CD4-positive, alpha-beta memory T cell (primary cell): ENCODE measurements around the gene NRCAM. TPM values are rescaled to one million over a fixed set of nuclear protein-coding genes. Genes with fewer than 3 reads are reported as not detected.
A peak's percentile ranks its signal among the peaks of the same experiment; 100 is the strongest.
"Not testable (repeated sequence)": the region's sequence is repeated elsewhere in the genome, so short reads cannot be mapped to it uniquely, and the experiment has no call there.

Experiments
- CTCF ChIA-PET: fragments of 350-600 bp; sonication (Branson Sonifier 250); formaldehyde crosslinking; loops from one replicate; lab custom pipeline; 2021; ENCODE audit warnings: inconsistent platforms; ENCODE audit not compliant: partially characterized antibody; lab: Charles Lee
- POLR2A ChIA-PET: fragments of 350-600 bp; sonication (Branson Sonifier 250); formaldehyde crosslinking; loops from one replicate; lab custom pipeline; 2021; ENCODE audit not compliant: partially characterized antibody; lab: Charles Lee
- DNase-seq, 5 donors: peaks; one replicate each; pipeline versions ENCODE4 v3.0.0 to v3.0.0-alpha.2; 2020 to 2022; ENCODE audit warnings: mixed read lengths in 1 of 5
- H3K27ac ChIP-seq: one replicate; pipeline ENCODE4 v1.7.0; 2013; ENCODE audit warnings: low read depth, low read length
- H3K27me3 ChIP-seq: 2 replicates; pipeline ENCODE4 v1.7.0; 2013; ENCODE audit warnings: mild to moderate bottlenecking, low read length, moderate library complexity; ENCODE audit not compliant: insufficient read depth
- H3K36me3 ChIP-seq: 2 replicates; pipeline ENCODE4 v1.7.0; 2013; ENCODE audit warnings: mild to moderate bottlenecking, low read length, moderate library complexity; ENCODE audit not compliant: insufficient read depth
- H3K4me1 ChIP-seq: 2 replicates; pipeline ENCODE4 v1.7.0; 2013; ENCODE audit warnings: mild to moderate bottlenecking, low read length, moderate library complexity; ENCODE audit not compliant: insufficient read depth
- H3K4me3 ChIP-seq, 2 donors: one replicate each; pipeline ENCODE4 v1.7.0; 2013; ENCODE audit warnings: low read length in 2 of 2, mild to moderate bottlenecking in 1 of 2
- H3K9me3 ChIP-seq, 2 donors: one replicate each; pipeline ENCODE4 v1.7.0; 2013; ENCODE audit warnings: low read length in 2 of 2, control low read depth in 1 of 2; ENCODE audit not compliant: control insufficient read depth in 1 of 2
- H3K27ac Mint-ChIP-seq, 7 donors: one replicate each; pipeline ENCODE4 v1.8.0; 2020 to 2021; ENCODE audit warnings: mixed read lengths in 7 of 7, mild to moderate bottlenecking in 6 of 7, inconsistent platforms in 3 of 7, moderate library complexity in 3 of 7
- H3K27me3 Mint-ChIP-seq, 2 donors: one replicate each; pipeline ENCODE4 v1.8.0; 2020 to 2021; ENCODE audit warnings: mixed read lengths in 2 of 2
- H3K36me3 Mint-ChIP-seq, 2 donors: one replicate each; pipeline ENCODE4 v1.8.0; 2020 to 2021; ENCODE audit warnings: mixed read lengths in 2 of 2, inconsistent platforms in 1 of 2, mild to moderate bottlenecking in 1 of 2
- H3K4me1 Mint-ChIP-seq, 4 donors: one replicate each; pipeline ENCODE4 v1.8.0; 2020 to 2021; ENCODE audit warnings: mixed read lengths in 4 of 4, mild to moderate bottlenecking in 1 of 4
- H3K4me3 Mint-ChIP-seq, 8 donors: one replicate each; pipeline ENCODE4 v1.8.0; 2020 to 2021; ENCODE audit warnings: mixed read lengths in 8 of 8, mild to moderate bottlenecking in 7 of 8, moderate library complexity in 6 of 8, inconsistent platforms in 3 of 8
- H3K9me3 Mint-ChIP-seq, 8 donors: one replicate each; pipeline ENCODE4 v1.8.0; 2020 to 2021; ENCODE audit warnings: mixed read lengths in 8 of 8, mild to moderate bottlenecking in 5 of 8, inconsistent platforms in 3 of 8, moderate library complexity in 1 of 8
- intact Hi-C: fragments of 100-400 bp; cut with micrococcal nuclease; formaldehyde crosslinking; loops from one replicate; pipeline ENCODE4 v1.15.1; 2023
- polyA plus RNA-seq, 2 donors: library from polyadenylated mRNA; unstranded; fragments of 300-500 nt; fragmentation: Illumina TruSeq; gene quantifications; one replicate each; pipeline ENCODE4 v1.2.3, GENCODE V29; 2021
- total RNA-seq, 2 experiments: library from RNA; stranded (reverse); gene quantifications; one replicate each; pipeline ENCODE4 v1.2.3, GENCODE V29; 2021

Gene NRCAM
- total and polyA plus RNA-seq, 4 experiments from 2014 or later, result 0.22 to 0.41 (median 0.32) TPM; not detected in 1

DNA sequence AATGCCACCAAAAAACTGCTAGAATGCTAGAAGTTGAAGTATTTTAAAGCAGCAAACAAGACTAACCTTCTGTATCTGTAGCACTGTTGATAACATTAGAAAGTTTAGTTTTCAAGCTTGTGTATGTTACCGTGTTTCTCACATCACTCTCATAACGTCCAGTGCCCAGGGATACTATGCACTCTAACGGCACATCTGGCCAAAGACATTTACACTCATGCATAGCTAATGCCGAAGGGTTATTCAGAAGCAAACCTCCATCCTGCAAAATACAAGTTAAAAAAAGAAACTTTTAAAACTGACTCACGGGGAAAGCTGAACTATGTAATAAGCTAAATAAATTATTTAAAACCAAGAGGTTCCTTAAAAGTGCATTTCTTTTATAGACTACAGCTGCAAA lies 22.9 kb upstream of the NRCAM start:
- ChIA-PET POLR2A (no interaction called here), CTCF (interaction anchor here (1.2 kb wide), 2 partner anchors 14 to 18 kb away, joined by 3 to 5 read pairs; no protein-coding TSS in a partner anchor)
- Mint-ChIP-seq H3K4me1 (no peaks in the 10 kb centered on the region), H3K27ac (peak overlapping the region in 1 of 7 donors; percentile 33), H3K9me3 (no peaks in the 10 kb centered on the region), H3K27me3 (no peaks in the 10 kb centered on the region), H3K36me3 (peaks cover 60 to 67% of the 10 kb centered on the region in 2 donors), H3K4me3 (no peak overlapping the region)
- Histone ChIP-seq H3K9me3 (no peaks in the 10 kb centered on the region), H3K36me3 (no peaks in the 10 kb centered on the region), H3K27me3 (no peaks in the 10 kb centered on the region), H3K4me1 (no peaks in the 10 kb centered on the region), H3K4me3 (no peak overlapping the region), H3K27ac (no peak overlapping the region)
- intact Hi-C loops, result no loop called here
- no peak for DNase-seq

DNA sequence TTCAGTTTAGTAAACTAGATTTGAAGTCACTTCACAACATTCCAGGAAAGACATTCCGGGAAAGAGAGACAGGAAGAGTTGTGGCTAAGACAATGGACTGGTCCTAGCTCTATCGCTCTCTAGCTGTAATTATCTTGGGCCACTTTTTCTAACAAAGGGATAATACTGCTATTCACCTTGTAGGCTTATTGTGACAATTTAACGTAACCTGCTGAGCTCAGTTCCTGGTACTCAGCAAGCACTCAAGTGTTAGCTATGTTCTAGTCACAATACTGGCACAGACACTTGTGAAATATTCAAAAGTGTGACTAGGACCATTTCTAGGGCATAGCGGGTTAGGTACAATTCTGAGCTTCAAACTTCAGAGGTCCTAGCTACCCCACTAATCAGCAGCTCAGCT lies 12.0 kb upstream of the NRCAM start:
- POLR2A ChIA-PET, result no interaction called here
- no peak overlapping the region for H3K4me3 Mint-ChIP-seq
- intact Hi-C loops, result no loop called here
- H3K4me1 Mint-ChIP-seq, result peaks cover 0 to 10% (median 2%) of the 10 kb centered on the region in 4 donors
- CTCF ChIA-PET, result interaction anchor here (1.7 kb wide), 1 partner anchor 29 kb away, joined by 6 read pairs; no protein-coding TSS in a partner anchor
- H3K27ac Mint-ChIP-seq, result no peak overlapping the region
- H3K36me3 Mint-ChIP-seq, result peaks cover 9 to 10% of the 10 kb centered on the region in 2 donors
- Histone ChIP-seq H3K36me3 (no peaks in the 10 kb centered on the region), H3K27ac (no peak overlapping the region), H3K9me3 (no peaks in the 10 kb centered on the region), H3K4me3 (no peak overlapping the region), H3K27me3 (no peaks in the 10 kb centered on the region), H3K4me1 (no peaks in the 10 kb centered on the region)
- no peaks in the 10 kb centered on the region for H3K9me3 Mint-ChIP-seq
- no peaks in the 10 kb centered on the region for H3K27me3 Mint-ChIP-seq
- DNase-seq, result no peak

DNA sequence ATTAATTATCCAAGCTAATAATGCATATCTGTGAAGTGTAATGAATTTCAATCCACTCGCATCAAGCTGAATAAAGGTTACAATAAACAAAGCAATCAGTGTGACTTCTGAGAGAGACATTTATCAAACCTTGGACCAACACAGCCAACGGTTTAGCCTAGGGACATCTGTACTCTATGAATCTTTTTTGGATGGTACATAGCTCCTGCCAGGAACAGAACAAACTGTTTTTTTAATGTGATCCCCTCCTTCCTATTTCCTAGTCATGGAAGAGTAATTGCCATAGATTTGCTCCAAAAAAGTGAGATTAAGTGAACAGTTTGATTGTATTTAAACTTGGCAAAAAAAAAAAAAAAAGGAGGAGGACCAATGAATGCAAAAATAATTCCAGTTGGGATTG lies 11.2 kb upstream of the NRCAM start:
- CTCF ChIA-PET, result interaction anchor here (1.7 kb wide), 1 partner anchor 30 kb away, joined by 6 read pairs; no protein-coding TSS in a partner anchor
- no peaks in the 10 kb centered on the region for H3K9me3 Mint-ChIP-seq
- Histone ChIP-seq H3K4me1 (no peaks in the 10 kb centered on the region), H3K36me3 (no peaks in the 10 kb centered on the region), H3K27me3 (no peaks in the 10 kb centered on the region), H3K4me3 (no peak overlapping the region), H3K9me3 (no peaks in the 10 kb centered on the region), H3K27ac (no peak overlapping the region)
- no peak for DNase-seq
- H3K36me3 Mint-ChIP-seq, result peaks cover 2 to 4% of the 10 kb centered on the region in 2 donors
- H3K27ac Mint-ChIP-seq, result no peak overlapping the region
- H3K4me1 Mint-ChIP-seq, result peaks cover 0 to 14% (median 2%) of the 10 kb centered on the region in 4 donors
- peaks cover 0 to 3% of the 10 kb centered on the region in 2 donors for H3K27me3 Mint-ChIP-seq
- H3K4me3 Mint-ChIP-seq, result no peak overlapping the region
- POLR2A ChIA-PET, result no interaction called here
- intact Hi-C loops, result no loop called here

DNA sequence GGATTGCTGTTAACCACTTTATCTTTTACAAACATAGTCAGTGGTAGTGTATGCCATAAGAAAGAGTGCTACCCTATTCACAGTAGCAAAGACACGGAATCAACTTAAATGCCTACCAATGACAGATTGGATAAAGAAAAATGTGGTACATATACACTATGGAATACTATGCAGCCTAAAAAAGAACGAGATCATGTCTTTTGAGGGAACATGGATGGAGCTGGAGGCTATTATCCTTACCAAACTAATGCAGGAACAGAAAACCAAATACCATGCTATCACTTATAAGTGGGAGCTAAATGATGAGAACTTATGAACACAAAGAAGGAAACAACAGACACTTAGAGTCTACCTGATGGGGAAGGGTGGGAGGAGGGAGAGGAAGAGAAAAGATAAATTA lies 10.1 kb upstream of the NRCAM start:
- H3K27ac ChIP-seq, POLR2A ChIA-PET, H3K36me3 ChIP-seq, intact Hi-C loops, H3K4me1 ChIP-seq, DNase-seq, H3K27me3 Mint-ChIP-seq, H3K27me3 ChIP-seq, H3K27ac Mint-ChIP-seq, H3K36me3 Mint-ChIP-seq, CTCF ChIA-PET, H3K4me3 ChIP-seq, H3K4me3 Mint-ChIP-seq, H3K9me3 Mint-ChIP-seq, H3K9me3 ChIP-seq: not testable (repeated sequence)
- peaks cover 0 to 14% (median 2%) of the 10 kb centered on the region in 4 donors for H3K4me1 Mint-ChIP-seq

DNA sequence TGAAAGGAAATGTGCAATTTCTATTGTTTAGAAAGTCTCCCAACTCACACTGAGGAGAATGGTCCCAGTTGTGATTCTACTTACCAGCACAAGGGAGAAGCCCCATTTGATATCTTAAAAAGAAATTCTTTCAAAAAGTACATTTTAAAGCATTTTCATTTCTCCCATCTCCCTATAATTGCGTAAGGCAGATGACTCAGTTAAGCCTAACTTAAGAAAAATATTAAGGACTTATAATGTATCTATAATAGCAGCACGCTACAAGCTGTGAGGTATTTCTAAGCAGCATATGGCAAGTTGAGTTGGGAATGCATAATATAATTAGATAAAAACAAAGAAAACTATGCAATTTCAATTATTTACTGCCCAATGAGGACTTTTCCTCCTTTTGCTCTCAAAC lies 8.5 kb upstream of the NRCAM start:
- ChIA-PET POLR2A (interaction anchor here (0.9 kb wide), 1 partner anchor 105 kb away, joined by 3 read pairs; the partner anchor contains the start of genes DNAJB9 and THAP5), CTCF (interaction anchor here (1.0 to 1.3 kb wide), 2 partner anchors 14 to 33 kb away, joined by 3 read pairs; no protein-coding TSS in a partner anchor)
- H3K4me3 Mint-ChIP-seq, result no peak overlapping the region
- DNase-seq, result no peak
- Histone ChIP-seq H3K27ac (no peak overlapping the region), H3K27me3 (no peaks in the 10 kb centered on the region), H3K36me3 (no peaks in the 10 kb centered on the region), H3K9me3 (no peaks in the 10 kb centered on the region), H3K4me3 (no peak overlapping the region), H3K4me1 (no peaks in the 10 kb centered on the region)
- H3K27ac Mint-ChIP-seq, result no peak overlapping the region
- intact Hi-C loops, result no loop called here
- H3K36me3 Mint-ChIP-seq, result no peaks in the 10 kb centered on the region
- H3K9me3 Mint-ChIP-seq, result no peaks in the 10 kb centered on the region
- H3K27me3 Mint-ChIP-seq, result peaks cover 1 to 15% of the 10 kb centered on the region in 2 donors
- H3K4me1 Mint-ChIP-seq, result peaks cover 0 to 14% (median 2%) of the 10 kb centered on the region in 4 donors

DNA sequence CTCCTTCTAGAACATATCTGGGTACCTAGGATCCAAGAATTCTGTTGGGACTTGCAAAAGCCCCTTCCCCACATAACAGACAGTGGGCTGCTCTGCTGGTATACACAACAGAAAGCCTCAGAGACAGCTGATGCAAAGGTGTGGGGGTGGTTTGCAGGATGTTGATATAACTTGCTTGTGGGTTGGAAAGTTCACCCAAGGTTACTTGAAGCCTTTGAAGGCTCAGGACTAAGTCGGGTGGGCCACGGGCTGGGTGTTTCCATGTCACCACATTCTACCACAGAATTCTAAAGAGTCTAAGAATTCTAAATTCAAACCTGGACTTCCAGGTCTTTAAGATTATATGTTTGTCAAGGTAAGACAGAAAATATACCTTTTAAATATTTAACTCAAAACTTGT lies 7.4 kb upstream of the NRCAM start:
- H3K27me3 ChIP-seq, result peaks cover 1% of the 10 kb centered on the region
- no peaks in the 10 kb centered on the region for H3K36me3 ChIP-seq
- ChIA-PET CTCF (no interaction called here), POLR2A (no interaction called here)
- H3K4me1 ChIP-seq, result no peaks in the 10 kb centered on the region
- no peak overlapping the region for H3K4me3 ChIP-seq
- H3K4me1 Mint-ChIP-seq, result peaks cover 0 to 14% (median 2%) of the 10 kb centered on the region in 4 donors
- H3K27ac ChIP-seq, result no peak overlapping the region
- intact Hi-C loops, result no loop called here
- H3K27ac Mint-ChIP-seq, result no peak overlapping the region
- H3K9me3 Mint-ChIP-seq, result no peaks in the 10 kb centered on the region
- peaks cover 9 to 19% of the 10 kb centered on the region in 2 donors for H3K27me3 Mint-ChIP-seq
- no peak for DNase-seq
- H3K36me3 Mint-ChIP-seq, result no peaks in the 10 kb centered on the region
- no peak overlapping the region for H3K4me3 Mint-ChIP-seq
- H3K9me3 ChIP-seq, result no peaks in the 10 kb centered on the region

DNA sequence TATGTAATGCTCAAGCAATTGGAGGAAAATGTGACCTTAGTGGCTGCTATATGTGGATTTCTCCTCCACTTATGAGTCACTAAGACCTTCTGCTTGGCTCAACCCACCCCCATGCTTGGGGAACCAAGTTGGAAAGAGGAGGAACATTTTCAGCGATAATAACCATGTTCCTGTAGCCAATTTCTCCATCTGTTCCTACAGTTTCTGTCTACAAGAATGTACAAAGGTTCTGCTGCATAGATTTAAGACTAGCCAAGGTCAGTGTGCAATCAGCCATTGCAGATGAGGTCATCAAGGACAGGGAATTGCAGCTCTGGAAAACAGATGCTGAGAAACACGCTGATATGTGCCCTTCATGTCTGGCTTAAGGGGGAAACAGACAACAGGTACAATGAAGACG lies 5.6 kb upstream of the NRCAM start:
- H3K27ac ChIP-seq, result no peak overlapping the region
- H3K36me3 ChIP-seq, result no peaks in the 10 kb centered on the region
- intact Hi-C loops, result no loop called here
- H3K4me1 Mint-ChIP-seq, result peaks cover 2 to 26% (median 11%) of the 10 kb centered on the region in 4 donors
- H3K36me3 Mint-ChIP-seq, result no peaks in the 10 kb centered on the region
- H3K4me3 ChIP-seq, result no peak overlapping the region
- POLR2A ChIA-PET, result no interaction called here
- no peaks in the 10 kb centered on the region for H3K4me1 ChIP-seq
- no peaks in the 10 kb centered on the region for H3K9me3 ChIP-seq
- H3K27me3 Mint-ChIP-seq, result peaks cover 25 to 32% of the 10 kb centered on the region in 2 donors
- H3K9me3 Mint-ChIP-seq, result peaks cover 0 to 2% (median 0%) of the 10 kb centered on the region in 8 donors
- peaks cover 16% of the 10 kb centered on the region for H3K27me3 ChIP-seq
- H3K27ac Mint-ChIP-seq, result no peak overlapping the region
- H3K4me3 Mint-ChIP-seq, result no peak overlapping the region
- DNase-seq, result no peak
- CTCF ChIA-PET, result interaction anchor here (1.0 kb wide), 1 partner anchor 9 kb away, joined by 3 read pairs; no protein-coding TSS in a partner anchor
